ENCODE results near the gene FOXR1. TPM values are rescaled to one million over a fixed set of nuclear protein-coding genes. Genes with fewer than 3 reads are reported as not detected.

FOXR1 gene
- total RNA-seq, 1 donor from 2014 or later, result not detected

DNA sequence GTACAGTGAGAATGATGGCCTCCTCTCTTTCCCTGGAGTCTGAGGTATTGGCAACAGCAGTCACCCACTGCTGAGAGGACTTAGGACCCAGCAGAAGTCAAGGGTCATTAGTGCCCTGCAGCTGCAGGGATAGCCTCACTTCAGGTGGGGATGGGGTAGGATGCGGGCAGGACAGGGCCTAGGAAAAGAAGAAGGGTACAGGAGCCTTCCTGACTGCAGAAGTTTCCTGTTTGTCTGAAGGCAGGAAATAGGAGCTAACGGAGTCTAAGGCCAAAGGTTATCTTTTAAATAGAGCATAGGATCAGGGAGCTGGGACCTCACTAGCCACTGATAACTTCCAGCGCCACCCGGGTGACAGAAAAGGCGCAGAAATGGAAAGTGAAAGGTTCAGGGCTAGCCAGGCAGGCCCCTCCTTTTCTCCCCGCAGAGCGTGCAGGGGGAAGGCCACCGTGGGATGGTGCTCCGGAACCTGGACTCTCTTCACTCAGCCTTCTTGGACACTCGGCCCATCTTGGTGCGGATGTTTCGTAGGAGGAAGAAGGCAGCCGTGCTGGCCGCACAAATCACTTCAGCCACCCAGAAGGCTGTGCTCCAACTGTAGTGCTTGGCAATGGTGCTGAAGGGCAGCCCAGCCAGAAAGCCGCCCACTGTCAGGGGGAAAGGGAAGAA is 53.0 kb downstream of the FOXR1 start:
- no peak for DNase-seq
- CTCF ChIA-PET, result interaction anchor here (0.5 to 1.2 kb wide), 2 partner anchors 8 to 156 kb away, joined by 3 read pairs; no protein-coding TSS in a partner anchor
- Mint-ChIP-seq H3K9me3 (no peaks in the 10 kb centered on the region), H3K27me3 (no peaks in the 10 kb centered on the region), H3K27ac (no peak overlapping the region), H3K4me3 (no peak overlapping the region), H3K4me1 (peaks cover 19% of the 10 kb centered on the region), H3K36me3 (ENCODE audit: low read depth) (peaks cover 59% of the 10 kb centered on the region)
- intact Hi-C loops (cut with micrococcal nuclease), result no loop called here
- no peak for ATAC-seq (ENCODE audit: low read depth)
- POLR2A ChIA-PET, result interaction anchor here (0.6 kb wide), 1 partner anchor 22 kb away, joined by 3 read pairs; no protein-coding TSS in a partner anchor
- TF ChIP-seq, protein P1, sequence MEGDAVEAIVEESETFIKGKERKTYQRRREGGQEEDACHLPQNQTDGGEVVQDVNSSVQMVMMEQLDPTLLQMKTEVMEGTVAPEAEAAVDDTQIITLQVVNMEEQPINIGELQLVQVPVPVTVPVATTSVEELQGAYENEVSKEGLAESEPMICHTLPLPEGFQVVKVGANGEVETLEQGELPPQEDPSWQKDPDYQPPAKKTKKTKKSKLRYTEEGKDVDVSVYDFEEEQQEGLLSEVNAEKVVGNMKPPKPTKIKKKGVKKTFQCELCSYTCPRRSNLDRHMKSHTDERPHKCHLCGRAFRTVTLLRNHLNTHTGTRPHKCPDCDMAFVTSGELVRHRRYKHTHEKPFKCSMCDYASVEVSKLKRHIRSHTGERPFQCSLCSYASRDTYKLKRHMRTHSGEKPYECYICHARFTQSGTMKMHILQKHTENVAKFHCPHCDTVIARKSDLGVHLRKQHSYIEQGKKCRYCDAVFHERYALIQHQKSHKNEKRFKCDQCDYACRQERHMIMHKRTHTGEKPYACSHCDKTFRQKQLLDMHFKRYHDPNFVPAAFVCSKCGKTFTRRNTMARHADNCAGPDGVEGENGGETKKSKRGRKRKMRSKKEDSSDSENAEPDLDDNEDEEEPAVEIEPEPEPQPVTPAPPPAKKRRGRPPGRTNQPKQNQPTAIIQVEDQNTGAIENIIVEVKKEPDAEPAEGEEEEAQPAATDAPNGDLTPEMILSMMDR (IDR thresholded peaks at IDR 0.05), result no peak

DNA sequence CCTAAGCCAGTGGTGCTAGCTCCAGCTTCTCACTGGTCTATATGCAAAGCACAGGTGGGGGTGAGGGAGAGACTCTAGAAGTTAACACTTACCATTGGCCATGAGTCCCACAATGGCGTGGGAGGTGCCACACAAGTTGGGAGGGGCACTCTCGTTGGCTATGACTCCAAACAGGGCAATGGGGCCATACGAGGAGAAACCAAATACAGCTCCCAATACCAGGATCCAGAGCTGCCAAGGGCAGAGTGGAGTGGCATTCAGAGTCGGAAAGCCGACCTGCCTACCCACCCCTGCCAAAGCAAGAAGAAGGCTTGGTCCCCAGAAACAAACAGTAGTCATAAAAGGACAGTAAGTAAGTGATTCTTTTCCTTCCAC is 53.5 kb downstream of the FOXR1 start:
- TF ChIP-seq, protein P1 (IDR thresholded peaks at IDR 0.05), result no peak

DNA sequence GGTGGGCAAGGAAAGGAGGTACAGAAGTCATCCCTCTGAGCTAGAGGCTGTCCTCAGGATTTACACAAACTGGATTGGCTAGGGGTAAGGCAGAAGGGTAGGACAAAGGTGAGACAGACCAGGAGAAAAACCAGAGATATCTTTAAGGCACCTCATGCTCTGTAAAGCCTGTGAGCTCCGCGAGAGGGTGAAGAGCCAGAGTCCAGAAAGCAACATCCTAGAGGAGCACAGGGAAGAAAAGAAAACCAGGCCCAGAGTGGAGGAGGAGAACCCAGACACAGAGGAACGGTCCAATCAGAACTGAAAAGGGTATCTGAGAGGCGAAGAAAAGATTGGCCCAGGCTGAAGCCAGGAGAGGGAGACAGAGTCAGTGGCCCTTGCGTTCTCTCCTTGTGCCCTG is 54.0 kb downstream of the FOXR1 start:
- H3K36me3 Mint-ChIP-seq (ENCODE audit: low read depth), result peaks cover 53% of the 10 kb centered on the region
- POLR2A ChIA-PET, result no interaction called here
- TF ChIP-seq, protein P1 (IDR thresholded peaks at IDR 0.05), result no peak
- no peak overlapping the region for H3K4me3 Mint-ChIP-seq
- H3K27me3 Mint-ChIP-seq, result no peaks in the 10 kb centered on the region
- ATAC-seq (ENCODE audit: low read depth) (no peak), DNase-seq (no peak)
- peaks cover 18% of the 10 kb centered on the region for H3K4me1 Mint-ChIP-seq
- intact Hi-C loops (cut with micrococcal nuclease), result no loop called here
- no peaks in the 10 kb centered on the region for H3K9me3 Mint-ChIP-seq
- H3K27ac Mint-ChIP-seq, result no peak overlapping the region
- CTCF ChIA-PET, result no interaction called here

More for the DNA sequence above, 53.5 kb downstream of the FOXR1 start:
- Mint-ChIP-seq H3K36me3 (ENCODE audit: low read depth) (peaks cover 54% of the 10 kb centered on the region), H3K27ac (no peak overlapping the region), H3K9me3 (no peaks in the 10 kb centered on the region), H3K4me1 (peaks cover 19% of the 10 kb centered on the region), H3K27me3 (no peaks in the 10 kb centered on the region), H3K4me3 (no peak overlapping the region)
- intact Hi-C loops (cut with micrococcal nuclease), result no loop called here
- DNase-seq (no peak), ATAC-seq (ENCODE audit: low read depth) (no peak)
- ChIA-PET CTCF (interaction anchor here (0.5 kb wide), 1 partner anchor 156 kb away, joined by 3 read pairs; no protein-coding TSS in a partner anchor), POLR2A (no interaction called here)

DNA sequence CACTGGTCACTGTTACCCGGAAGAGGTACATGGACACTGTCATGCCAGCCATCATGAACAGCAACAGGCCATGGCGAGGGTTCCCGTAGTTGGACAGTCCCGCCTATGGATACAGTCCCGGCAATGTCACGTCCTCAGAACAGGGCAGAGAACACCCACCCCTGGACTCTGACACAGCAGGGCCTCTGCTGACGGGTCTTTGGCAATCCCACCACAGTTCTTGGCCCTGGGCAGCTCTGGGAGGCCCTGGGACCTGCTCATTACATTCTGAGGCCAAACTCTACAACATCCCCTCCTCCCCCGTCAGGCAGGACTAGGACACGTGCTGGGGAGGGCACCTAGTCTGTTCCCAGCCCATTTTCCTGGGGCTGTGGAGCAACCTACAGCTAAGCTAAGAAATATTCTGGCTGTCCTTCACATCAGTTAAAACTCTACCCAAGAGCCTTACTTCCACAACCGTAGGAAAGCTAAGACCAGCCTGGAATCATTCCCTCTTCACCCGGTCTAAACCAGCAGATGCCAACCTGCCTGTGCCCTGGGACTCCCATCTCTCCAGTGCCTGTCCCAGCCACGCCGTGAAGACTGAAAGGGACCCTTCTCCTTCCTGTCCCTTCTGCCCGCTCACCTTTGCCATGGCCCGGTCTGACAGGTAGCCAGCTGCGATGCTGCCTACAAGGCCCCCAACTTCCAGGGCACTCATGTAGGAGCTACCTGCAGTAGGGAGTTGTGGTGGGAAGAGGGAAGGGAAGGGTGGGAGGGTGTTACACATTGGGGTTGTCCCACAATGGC is 54.6 kb downstream of the FOXR1 start:
- H3K36me3 Mint-ChIP-seq (ENCODE audit: low read depth), result peaks cover 53% of the 10 kb centered on the region
- H3K4me1 Mint-ChIP-seq, result peaks cover 17% of the 10 kb centered on the region
- intact Hi-C loops (cut with micrococcal nuclease), result no loop called here
- TF ChIP-seq, protein P1 (IDR thresholded peaks at IDR 0.05), result no peak
- no peak overlapping the region for H3K4me3 Mint-ChIP-seq
- ChIA-PET CTCF (no interaction called here), POLR2A (no interaction called here)
- no peak overlapping the region for H3K27ac Mint-ChIP-seq
- no peak for DNase-seq
- no peak for ATAC-seq (ENCODE audit: low read depth)
- no peaks in the 10 kb centered on the region for H3K27me3 Mint-ChIP-seq
- H3K9me3 Mint-ChIP-seq, result no peaks in the 10 kb centered on the region

DNA sequence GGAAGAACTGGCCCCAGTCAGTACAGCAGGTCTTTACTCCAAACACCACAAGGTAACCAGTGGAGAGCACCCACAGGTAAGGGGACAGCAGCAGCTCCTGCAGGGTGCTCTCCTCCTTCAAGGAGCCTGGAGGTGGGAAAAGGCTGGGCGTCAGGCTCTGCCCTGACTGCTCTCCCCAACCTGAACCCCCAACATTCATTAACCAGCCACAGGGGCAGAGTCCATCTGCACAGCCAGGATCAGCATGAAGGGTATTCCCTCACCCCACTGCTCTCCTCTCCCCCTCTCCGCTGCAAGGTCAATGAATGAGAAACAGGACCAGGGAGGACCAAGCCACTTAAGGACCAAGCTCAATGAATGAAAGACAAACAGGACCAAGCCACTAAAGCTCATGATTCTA is 55.4 kb downstream of the FOXR1 start:
- TF ChIP-seq, protein P1 (IDR thresholded peaks at IDR 0.05), result no peak
- no peaks in the 10 kb centered on the region for H3K27me3 Mint-ChIP-seq
- ATAC-seq (ENCODE audit: low read depth) (no peak), DNase-seq (no peak)
- intact Hi-C loops (cut with micrococcal nuclease), result no loop called here
- peaks cover 17% of the 10 kb centered on the region for H3K4me1 Mint-ChIP-seq
- no peak overlapping the region for H3K27ac Mint-ChIP-seq
- H3K36me3 Mint-ChIP-seq (ENCODE audit: low read depth), result peaks cover 45% of the 10 kb centered on the region
- ChIA-PET POLR2A (interaction anchor here (0.6 to 2.7 kb wide), 2 partner anchors 8 to 17 kb away, joined by 4 to 10 read pairs; partner anchors contain the start of genes RPS25 and TRAPPC4), CTCF (no interaction called here)
- H3K4me3 Mint-ChIP-seq, result no peak overlapping the region
- H3K9me3 Mint-ChIP-seq, result no peaks in the 10 kb centered on the region

All from activated B cell treated with CpG ODN at 0.5 μM for 24 hours (primary cell).